ENCODE data around the gene KCNAB1. TPM values are rescaled to one million over a fixed set of nuclear protein-coding genes. Genes with fewer than 3 reads are reported as not detected.

Gene KCNAB1
- total and polyA plus RNA-seq, 4 donors = 0.76 to 2.8 (median 1.0) TPM

DNA sequence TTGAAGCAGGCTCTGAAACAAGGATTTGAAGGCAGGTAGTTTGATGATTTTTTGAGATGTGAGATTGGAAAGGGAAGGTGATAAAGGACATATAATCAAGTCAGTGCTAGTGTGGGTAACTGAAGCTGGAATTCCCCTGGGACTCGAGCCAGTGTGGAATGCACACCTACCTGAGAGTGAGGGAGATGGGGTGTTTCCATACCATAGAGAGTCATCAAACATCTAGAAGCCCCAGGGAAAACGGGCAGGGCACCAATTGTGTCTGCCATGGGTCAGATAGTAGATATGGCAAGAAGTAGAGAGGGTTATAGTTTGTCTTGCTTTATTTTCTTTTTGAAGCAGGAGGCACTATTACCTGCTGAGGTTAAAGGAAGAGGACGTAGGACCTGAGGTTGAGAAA lies 314.5 kb downstream of the KCNAB1 start:
- Histone ChIP-seq H3K9me3 (ENCODE audit: control insufficient read depth in 4 of 4, low read length in 3 of 4) (no peaks in the 10 kb centered on the region), H3K4me3 (ENCODE audit: low read depth in 1 of 3, low read length in 3 of 3) (no peak overlapping the region), H3K4me1 (ENCODE audit: control insufficient read depth in 4 of 4, insufficient read depth in 4 of 4, low read length in 3 of 4) (no peaks in the 10 kb centered on the region), H3K9ac (ENCODE audit: low read depth in 1 of 2, low read length in 2 of 2) (no peak overlapping the region), H3K36me3 (ENCODE audit: control insufficient read depth in 4 of 4, insufficient read depth in 3 of 4, low read depth in 1 of 4, low read length in 3 of 4) (no peaks in the 10 kb centered on the region), H3K27me3 (ENCODE audit: control insufficient read depth in 4 of 4, insufficient read depth in 4 of 4, low read length in 3 of 4) (no peaks in the 10 kb centered on the region), H3K27ac (ENCODE audit: low read depth in 1 of 2, low read length in 2 of 2) (no peak overlapping the region)
- TF ChIP-seq RAD21 (IDR thresholded peaks at IDR 0.05) (no peak), SP1 (IDR thresholded peaks at IDR 0.05) (no peak), FOXA1 (IDR thresholded peaks at IDR 0.05) (no peak), HNF4A (conservative IDR thresholded peaks at IDR 0.05) (no peak), FOXA2 (IDR thresholded peaks at IDR 0.05) (no peak)
- TF ChIP-seq, protein P1, sequence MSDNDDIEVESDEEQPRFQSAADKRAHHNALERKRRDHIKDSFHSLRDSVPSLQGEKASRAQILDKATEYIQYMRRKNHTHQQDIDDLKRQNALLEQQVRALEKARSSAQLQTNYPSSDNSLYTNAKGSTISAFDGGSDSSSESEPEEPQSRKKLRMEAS (IDR thresholded peaks at IDR 0.05) = no peak
- no peak for DNase-seq (ENCODE audit: low spot score)
- 56% methylated on average over 3 of the region's 3 CpGs for WGBS

DNA sequence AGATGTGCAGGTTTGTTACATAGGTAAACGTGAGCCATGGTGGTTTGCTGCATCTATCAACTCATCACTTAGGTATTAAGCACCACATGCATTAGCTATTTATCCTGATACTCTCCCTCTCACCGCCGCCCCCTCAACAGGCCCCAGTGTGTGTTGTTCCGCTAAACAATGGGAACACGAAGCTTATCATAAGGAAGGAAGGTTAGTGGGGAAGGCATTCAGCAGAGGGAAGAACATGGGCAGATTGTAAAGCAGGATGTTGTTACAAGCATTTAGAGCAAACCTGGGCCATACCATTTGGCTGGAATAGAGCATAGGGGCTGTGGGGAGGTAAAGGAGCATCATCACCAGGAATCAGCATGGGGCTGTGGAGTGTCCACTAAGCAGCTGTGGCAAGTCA lies 322.7 kb downstream of the KCNAB1 start:
- DNase-seq (ENCODE audit: low spot score) = no peak
- no peak overlapping the region for H3K4me3 ChIP-seq (ENCODE audit: low read depth in 1 of 3, low read length in 3 of 3)
- TF ChIP-seq, protein P2, sequence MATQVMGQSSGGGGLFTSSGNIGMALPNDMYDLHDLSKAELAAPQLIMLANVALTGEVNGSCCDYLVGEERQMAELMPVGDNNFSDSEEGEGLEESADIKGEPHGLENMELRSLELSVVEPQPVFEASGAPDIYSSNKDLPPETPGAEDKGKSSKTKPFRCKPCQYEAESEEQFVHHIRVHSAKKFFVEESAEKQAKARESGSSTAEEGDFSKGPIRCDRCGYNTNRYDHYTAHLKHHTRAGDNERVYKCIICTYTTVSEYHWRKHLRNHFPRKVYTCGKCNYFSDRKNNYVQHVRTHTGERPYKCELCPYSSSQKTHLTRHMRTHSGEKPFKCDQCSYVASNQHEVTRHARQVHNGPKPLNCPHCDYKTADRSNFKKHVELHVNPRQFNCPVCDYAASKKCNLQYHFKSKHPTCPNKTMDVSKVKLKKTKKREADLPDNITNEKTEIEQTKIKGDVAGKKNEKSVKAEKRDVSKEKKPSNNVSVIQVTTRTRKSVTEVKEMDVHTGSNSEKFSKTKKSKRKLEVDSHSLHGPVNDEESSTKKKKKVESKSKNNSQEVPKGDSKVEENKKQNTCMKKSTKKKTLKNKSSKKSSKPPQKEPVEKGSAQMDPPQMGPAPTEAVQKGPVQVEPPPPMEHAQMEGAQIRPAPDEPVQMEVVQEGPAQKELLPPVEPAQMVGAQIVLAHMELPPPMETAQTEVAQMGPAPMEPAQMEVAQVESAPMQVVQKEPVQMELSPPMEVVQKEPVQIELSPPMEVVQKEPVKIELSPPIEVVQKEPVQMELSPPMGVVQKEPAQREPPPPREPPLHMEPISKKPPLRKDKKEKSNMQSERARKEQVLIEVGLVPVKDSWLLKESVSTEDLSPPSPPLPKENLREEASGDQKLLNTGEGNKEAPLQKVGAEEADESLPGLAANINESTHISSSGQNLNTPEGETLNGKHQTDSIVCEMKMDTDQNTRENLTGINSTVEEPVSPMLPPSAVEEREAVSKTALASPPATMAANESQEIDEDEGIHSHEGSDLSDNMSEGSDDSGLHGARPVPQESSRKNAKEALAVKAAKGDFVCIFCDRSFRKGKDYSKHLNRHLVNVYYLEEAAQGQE (IDR thresholded peaks at IDR 0.05) = no peak
- TF ChIP-seq, protein P3, sequence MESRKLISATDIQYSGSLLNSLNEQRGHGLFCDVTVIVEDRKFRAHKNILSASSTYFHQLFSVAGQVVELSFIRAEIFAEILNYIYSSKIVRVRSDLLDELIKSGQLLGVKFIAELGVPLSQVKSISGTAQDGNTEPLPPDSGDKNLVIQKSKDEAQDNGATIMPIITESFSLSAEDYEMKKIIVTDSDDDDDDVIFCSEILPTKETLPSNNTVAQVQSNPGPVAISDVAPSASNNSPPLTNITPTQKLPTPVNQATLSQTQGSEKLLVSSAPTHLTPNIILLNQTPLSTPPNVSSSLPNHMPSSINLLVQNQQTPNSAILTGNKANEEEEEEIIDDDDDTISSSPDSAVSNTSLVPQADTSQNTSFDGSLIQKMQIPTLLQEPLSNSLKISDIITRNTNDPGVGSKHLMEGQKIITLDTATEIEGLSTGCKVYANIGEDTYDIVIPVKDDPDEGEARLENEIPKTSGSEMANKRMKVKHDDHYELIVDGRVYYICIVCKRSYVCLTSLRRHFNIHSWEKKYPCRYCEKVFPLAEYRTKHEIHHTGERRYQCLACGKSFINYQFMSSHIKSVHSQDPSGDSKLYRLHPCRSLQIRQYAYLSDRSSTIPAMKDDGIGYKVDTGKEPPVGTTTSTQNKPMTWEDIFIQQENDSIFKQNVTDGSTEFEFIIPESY (IDR thresholded peaks at IDR 0.05) = no peak
- TF ChIP-seq FOXA2 (IDR thresholded peaks at IDR 0.05) (no peak), YY1 (IDR thresholded peaks at IDR 0.05) (no peak), GABPA (IDR thresholded peaks at IDR 0.05 in 1 of 2, conservative IDR thresholded peaks at IDR 0.05 in 1 of 2) (no peak), EGR1 (IDR thresholded peaks at IDR 0.05; ENCODE audit: low read depth in 2 of 2) (no peak), SP1 (IDR thresholded peaks at IDR 0.05) (no peak), FOXA1 (IDR thresholded peaks at IDR 0.05) (no peak), JUND (IDR thresholded peaks at IDR 0.05) (no peak), RAD21 (IDR thresholded peaks at IDR 0.05) (no peak), TAF1 (conservative IDR thresholded peaks at IDR 0.05) (no peak), RXRA (IDR thresholded peaks at IDR 0.05) (no peak)
- TF ChIP-seq, protein P1 (IDR thresholded peaks at IDR 0.05) = no peak
- TF ChIP-seq, protein P4, sequence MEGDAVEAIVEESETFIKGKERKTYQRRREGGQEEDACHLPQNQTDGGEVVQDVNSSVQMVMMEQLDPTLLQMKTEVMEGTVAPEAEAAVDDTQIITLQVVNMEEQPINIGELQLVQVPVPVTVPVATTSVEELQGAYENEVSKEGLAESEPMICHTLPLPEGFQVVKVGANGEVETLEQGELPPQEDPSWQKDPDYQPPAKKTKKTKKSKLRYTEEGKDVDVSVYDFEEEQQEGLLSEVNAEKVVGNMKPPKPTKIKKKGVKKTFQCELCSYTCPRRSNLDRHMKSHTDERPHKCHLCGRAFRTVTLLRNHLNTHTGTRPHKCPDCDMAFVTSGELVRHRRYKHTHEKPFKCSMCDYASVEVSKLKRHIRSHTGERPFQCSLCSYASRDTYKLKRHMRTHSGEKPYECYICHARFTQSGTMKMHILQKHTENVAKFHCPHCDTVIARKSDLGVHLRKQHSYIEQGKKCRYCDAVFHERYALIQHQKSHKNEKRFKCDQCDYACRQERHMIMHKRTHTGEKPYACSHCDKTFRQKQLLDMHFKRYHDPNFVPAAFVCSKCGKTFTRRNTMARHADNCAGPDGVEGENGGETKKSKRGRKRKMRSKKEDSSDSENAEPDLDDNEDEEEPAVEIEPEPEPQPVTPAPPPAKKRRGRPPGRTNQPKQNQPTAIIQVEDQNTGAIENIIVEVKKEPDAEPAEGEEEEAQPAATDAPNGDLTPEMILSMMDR (IDR thresholded peaks at IDR 0.05; ENCODE audit: low read depth, low read length, missing input control) = no peak
- TF ChIP-seq, protein P5, sequence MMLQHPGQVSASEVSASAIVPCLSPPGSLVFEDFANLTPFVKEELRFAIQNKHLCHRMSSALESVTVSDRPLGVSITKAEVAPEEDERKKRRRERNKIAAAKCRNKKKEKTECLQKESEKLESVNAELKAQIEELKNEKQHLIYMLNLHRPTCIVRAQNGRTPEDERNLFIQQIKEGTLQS (IDR thresholded peaks at IDR 0.05) = no peak
- H3K9ac ChIP-seq (ENCODE audit: low read depth in 1 of 2, low read length in 2 of 2) = no peak overlapping the region
- no peaks in the 10 kb centered on the region for H3K9me3 ChIP-seq (ENCODE audit: control insufficient read depth in 4 of 4, low read length in 3 of 4)
- 68% methylated on average over 5 of the region's 5 CpGs for WGBS
- peak overlapping the region in 1 of 2 donors; percentile 9 for H3K27ac ChIP-seq (ENCODE audit: low read depth in 1 of 2, low read length in 2 of 2)
- H3K4me1 ChIP-seq (ENCODE audit: control insufficient read depth in 4 of 4, insufficient read depth in 4 of 4, low read length in 3 of 4) = no peaks in the 10 kb centered on the region
- H3K27me3 ChIP-seq (ENCODE audit: control insufficient read depth in 4 of 4, insufficient read depth in 4 of 4, low read length in 3 of 4) = no peaks in the 10 kb centered on the region
- H3K36me3 ChIP-seq (ENCODE audit: control insufficient read depth in 4 of 4, insufficient read depth in 3 of 4, low read depth in 1 of 4, low read length in 3 of 4) = no peaks in the 10 kb centered on the region

Measured in liver (tissue), 9 donors.